Natural killer cell (primary cell): Measurements from ENCODE around the gene IL31. TPM values are rescaled to one million over a fixed set of nuclear protein-coding genes. Genes with fewer than 3 reads are reported as not detected.

Experiments
- ATAC-seq, 3 donors: fragments of 150-1000 bp in 2 of 3; fragments of 200-7000 bp in 1 of 3; cut with Tn5 transposase; 1 replicate in 1 of 3; 2 replicates in 2 of 3; pipeline ENCODE4 v1.10.0; 2021; ENCODE audit warnings: mild to moderate bottlenecking in 2 of 3, moderate library complexity in 2 of 3
- DNase-seq, 2 donors: peaks; one replicate each; pipeline versions ENCODE4 v3.0.0 to v3.0.0-alpha.2; 2013 to 2021; ENCODE audit warnings: mixed read lengths in 1 of 2
- H3K27ac ChIP-seq: one replicate; pipeline ENCODE4 v1.5.1; 2013; ENCODE audit warnings: mild to moderate bottlenecking, low read length
- H3K27me3 ChIP-seq: one replicate; pipeline ENCODE4 v1.6.1; 2013; ENCODE audit warnings: low read length; ENCODE audit not compliant: control insufficient read depth, insufficient read depth
- H3K36me3 ChIP-seq: one replicate; pipeline ENCODE4 v1.6.1; 2013; ENCODE audit warnings: low read length; ENCODE audit not compliant: control insufficient read depth, insufficient read depth
- H3K4me1 ChIP-seq: one replicate; pipeline ENCODE4 v1.6.1; 2013; ENCODE audit warnings: low read length; ENCODE audit not compliant: control insufficient read depth, insufficient read depth
- H3K4me3 ChIP-seq: one replicate; pipeline ENCODE4 v1.5.1; 2013; ENCODE audit warnings: low read length
- H3K9me3 ChIP-seq: one replicate; pipeline ENCODE4 v1.6.1; 2013; ENCODE audit warnings: low read length; ENCODE audit not compliant: control insufficient read depth, insufficient read depth
- H3K27ac Mint-ChIP-seq, 2 donors: one replicate each; pipeline ENCODE4 v1.8.0; 2022; ENCODE audit warnings: mild to moderate bottlenecking in 2 of 2, mixed read lengths in 2 of 2, moderate library complexity in 1 of 2
- H3K27me3 Mint-ChIP-seq, 2 donors: one replicate each; pipeline ENCODE4 v1.8.0; 2022; ENCODE audit warnings: low read depth in 2 of 2, mixed read lengths in 2 of 2
- H3K36me3 Mint-ChIP-seq: one replicate; pipeline ENCODE4 v1.8.0; 2022; ENCODE audit warnings: mixed read lengths
- H3K4me1 Mint-ChIP-seq, 2 donors: one replicate each; pipeline ENCODE4 v1.8.0; 2022; ENCODE audit warnings: mixed read lengths in 2 of 2
- H3K4me3 Mint-ChIP-seq: one replicate; pipeline ENCODE4 v1.8.0; 2022; ENCODE audit warnings: mild to moderate bottlenecking, moderate library complexity, mixed read lengths
- H3K9me3 Mint-ChIP-seq, 2 donors: one replicate each; pipeline ENCODE4 v1.8.0; 2022; ENCODE audit warnings: mixed read lengths in 2 of 2
- CTCF ChIP-seq: fragments of 200-600 bp; IDR thresholded peaks from one replicate; pipeline ENCODE4 v1.8.0; 2022; ENCODE audit warnings: antibody characterized with exemption
- WGBS: methylation state at CpG from one replicate; pipeline ENCODE4 v1.1.7; 2013; ENCODE audit warnings: missing lambda C conversion rate; ENCODE audit not compliant: insufficient coverage; 5-methylcytosine and 5-hydroxymethylcytosine counted together
- intact Hi-C: fragments of 100-400 bp; cut with micrococcal nuclease; formaldehyde crosslinking; loops from one replicate; pipeline ENCODE4 v1.14.2; 2022
- total RNA-seq, 4 donors: library from RNA; stranded (reverse); fragments of 120-200 nt in 1 of 4; gene quantifications; one replicate each; pipeline versions ENCODE4 v1.2.3 to v1.2.4, GENCODE V29; 2013 to 2022

IL31 gene
- total RNA-seq, 3 donors from 2014 or later (not counting 1 experiment from before 2014, with no cell fraction given): not detected

GRCh38 chr12:122195405-122195804, 21.4 kb upstream of the IL31 start:
- H3K27ac Mint-ChIP-seq: no peak overlapping the region
- Histone ChIP-seq H3K27me3 (no peaks in the 10 kb centered on the region), H3K36me3 (no peaks in the 10 kb centered on the region), H3K9me3 (no peaks in the 10 kb centered on the region), H3K4me3 (no peak overlapping the region), H3K27ac (no peak overlapping the region), H3K4me1 (peaks cover 3% of the 10 kb centered on the region)
- H3K4me3 Mint-ChIP-seq: no peak overlapping the region
- H3K9me3 Mint-ChIP-seq: no peaks in the 10 kb centered on the region
- TF ChIP-seq CTCF: no peak
- no peak for DNase-seq
- WGBS: 92% methylated on average over 4 of the region's 4 CpGs
- intact Hi-C loops: no loop called here
- ATAC-seq: no peak
- H3K4me1 Mint-ChIP-seq: peaks cover 11 to 14% of the 10 kb centered on the region in 2 donors
- H3K36me3 Mint-ChIP-seq: no peaks in the 10 kb centered on the region
- H3K27me3 Mint-ChIP-seq: no peaks in the 10 kb centered on the region

- H3K27ac Mint-ChIP-seq: no peak overlapping the region
- H3K27ac ChIP-seq: no peak overlapping the region
Observed at GRCh38 chr12:122194804-122195203, 20.8 kb upstream of the IL31 start.

GRCh38 chr12:122192441-122192840, 18.4 kb upstream of the IL31 start:
- Histone ChIP-seq H3K4me1 (peaks cover 3% of the 10 kb centered on the region), H3K36me3 (no peaks in the 10 kb centered on the region), H3K9me3 (no peaks in the 10 kb centered on the region), H3K27me3 (no peaks in the 10 kb centered on the region), H3K4me3 (no peak overlapping the region), H3K27ac (no peak overlapping the region)
- no peak for ATAC-seq
- no peak overlapping the region for H3K4me3 Mint-ChIP-seq
- no peak for TF ChIP-seq CTCF
- intact Hi-C loops: no loop called here
- 90% methylated on average over 11 of the region's 11 CpGs for WGBS
- H3K27ac Mint-ChIP-seq: no peak overlapping the region
- H3K9me3 Mint-ChIP-seq: no peaks in the 10 kb centered on the region
- peaks cover 8 to 11% of the 10 kb centered on the region in 2 donors for H3K4me1 Mint-ChIP-seq
- DNase-seq: no peak
- no peaks in the 10 kb centered on the region for H3K36me3 Mint-ChIP-seq
- no peaks in the 10 kb centered on the region for H3K27me3 Mint-ChIP-seq

More at GRCh38 chr12:122194804-122195203, 20.8 kb upstream of the IL31 start:
- Mint-ChIP-seq H3K9me3 (no peaks in the 10 kb centered on the region), H3K4me3 (no peak overlapping the region), H3K4me1 (peaks cover 11 to 14% of the 10 kb centered on the region in 2 donors), H3K36me3 (no peaks in the 10 kb centered on the region), H3K27me3 (no peaks in the 10 kb centered on the region)
- H3K4me1 ChIP-seq: peaks cover 3% of the 10 kb centered on the region
- H3K27me3 ChIP-seq: no peaks in the 10 kb centered on the region
- H3K36me3 ChIP-seq: no peaks in the 10 kb centered on the region
- no peaks in the 10 kb centered on the region for H3K9me3 ChIP-seq
- no peak overlapping the region for H3K4me3 ChIP-seq
- DNase-seq (no peak), ATAC-seq (no peak)
- no peak for TF ChIP-seq CTCF
- intact Hi-C loops: no loop called here
- WGBS: 80% methylated on average over 1 of the region's 1 CpG
